ENCODE results near the gene ARHGDIG.

The ARHGDIG gene

GRCh38 chr16:268141-269053 lies 12.0 kb upstream of the ARHGDIG start:
- Mint-ChIP-seq H3K36me3 (ENCODE audit: low read depth) (peaks cover 28% of the 10 kb centered on the region), H3K9me3 (no peaks in the 10 kb centered on the region), H3K4me1 (ENCODE audit: low read depth) (no peaks in the 10 kb centered on the region), H3K27me3 (peaks cover 3% of the 10 kb centered on the region), H3K27ac (no peak overlapping the region), H3K4me3 (no peak overlapping the region)
- intact Hi-C loops (cut with micrococcal nuclease) = no loop called here

- H3K4me3 Mint-ChIP-seq = no peak overlapping the region
- no peak overlapping the region for H3K27ac Mint-ChIP-seq
- intact Hi-C loops (cut with micrococcal nuclease) = no loop called here
- H3K4me1 Mint-ChIP-seq (ENCODE audit: low read depth) = no peaks in the 10 kb centered on the region
- H3K27me3 Mint-ChIP-seq = peaks cover 9% of the 10 kb centered on the region
- H3K9me3 Mint-ChIP-seq = no peaks in the 10 kb centered on the region
- peaks cover 20% of the 10 kb centered on the region for H3K36me3 Mint-ChIP-seq (ENCODE audit: low read depth)
Measured at GRCh38 chr16:269061-269796, 11.2 kb upstream of the ARHGDIG start.

- intact Hi-C loops (cut with micrococcal nuclease) = no loop called here
- Mint-ChIP-seq H3K9me3 (no peaks in the 10 kb centered on the region), H3K4me1 (ENCODE audit: low read depth) (peaks cover 6% of the 10 kb centered on the region), H3K36me3 (ENCODE audit: low read depth) (peaks cover 6% of the 10 kb centered on the region), H3K4me3 (no peak overlapping the region), H3K27ac (no peak overlapping the region), H3K27me3 (peaks cover 21% of the 10 kb centered on the region)
Measured at GRCh38 chr16:270381-271255, 9.8 kb upstream of the ARHGDIG start.

- Mint-ChIP-seq H3K9me3 (no peaks in the 10 kb centered on the region), H3K27me3 (peaks cover 39% of the 10 kb centered on the region), H3K4me1 (ENCODE audit: low read depth) (peaks cover 6% of the 10 kb centered on the region), H3K27ac (no peak overlapping the region), H3K4me3 (no peak overlapping the region), H3K36me3 (ENCODE audit: low read depth) (no peaks in the 10 kb centered on the region)
- intact Hi-C loops (cut with micrococcal nuclease) = no loop called here
Measured at GRCh38 chr16:272633-273546, 7.5 kb upstream of the ARHGDIG start.

GRCh38 chr16:273547-274421 lies 6.6 kb upstream of the ARHGDIG start:
- H3K27me3 Mint-ChIP-seq = peaks cover 45% of the 10 kb centered on the region
- H3K27ac Mint-ChIP-seq = no peak overlapping the region
- no peaks in the 10 kb centered on the region for H3K36me3 Mint-ChIP-seq (ENCODE audit: low read depth)
- intact Hi-C loops (cut with micrococcal nuclease) = no loop called here
- H3K9me3 Mint-ChIP-seq = no peaks in the 10 kb centered on the region
- peaks cover 6% of the 10 kb centered on the region for H3K4me1 Mint-ChIP-seq (ENCODE audit: low read depth)
- H3K4me3 Mint-ChIP-seq = no peak overlapping the region

GRCh38 chr16:275041-275641 lies 5.2 kb upstream of the ARHGDIG start:
- Mint-ChIP-seq H3K4me1 (ENCODE audit: low read depth) (peaks cover 6% of the 10 kb centered on the region), H3K9me3 (no peaks in the 10 kb centered on the region), H3K27ac (no peak overlapping the region), H3K4me3 (peak overlapping the region; percentile 54), H3K27me3 (peaks cover 56% of the 10 kb centered on the region), H3K36me3 (ENCODE audit: low read depth) (no peaks in the 10 kb centered on the region)
- intact Hi-C loops (cut with micrococcal nuclease) = no loop called here

- Mint-ChIP-seq H3K27me3 (peaks cover 57% of the 10 kb centered on the region), H3K4me1 (ENCODE audit: low read depth) (peaks cover 6% of the 10 kb centered on the region), H3K4me3 (peak within 1 kb of the TSS; percentile 54), H3K9me3 (no peaks in the 10 kb centered on the region), H3K36me3 (ENCODE audit: low read depth) (no peaks in the 10 kb centered on the region), H3K27ac (no peak within 1 kb of the TSS)
- intact Hi-C loops (cut with micrococcal nuclease) = no loop called here
Measured at GRCh38 chr16:275786-276232, 4.6 kb upstream of the ARHGDIG start, which contains the start of gene RGS11. TSS of gene RGS11 (minus strand) at chr16:275944. CDS start at chr16:275911, 33 bp downstream.

GRCh38 chr16:276426-277077 lies 3.8 kb upstream of the ARHGDIG start:
- H3K9me3 Mint-ChIP-seq = no peaks in the 10 kb centered on the region
- H3K36me3 Mint-ChIP-seq (ENCODE audit: low read depth) = no peaks in the 10 kb centered on the region
- H3K4me3 Mint-ChIP-seq = peak overlapping the region; percentile 54
- H3K27me3 Mint-ChIP-seq = peaks cover 65% of the 10 kb centered on the region
- intact Hi-C loops (cut with micrococcal nuclease) = no loop called here
- no peak overlapping the region for H3K27ac Mint-ChIP-seq
- H3K4me1 Mint-ChIP-seq (ENCODE audit: low read depth) = peaks cover 6% of the 10 kb centered on the region

- Mint-ChIP-seq H3K27ac (no peak overlapping the region), H3K9me3 (no peaks in the 10 kb centered on the region), H3K4me1 (ENCODE audit: low read depth) (peaks cover 6% of the 10 kb centered on the region), H3K27me3 (peaks cover 75% of the 10 kb centered on the region), H3K36me3 (ENCODE audit: low read depth) (no peaks in the 10 kb centered on the region), H3K4me3 (no peak overlapping the region)
- intact Hi-C loops (cut with micrococcal nuclease) = no loop called here
Measured at GRCh38 chr16:278863-279366, 1.5 kb upstream of the ARHGDIG start.

GRCh38 chr16:279531-279930 lies 860 bp upstream of the ARHGDIG start:
- H3K27me3 Mint-ChIP-seq = peaks cover 69% of the 10 kb centered on the region
- peaks cover 6% of the 10 kb centered on the region for H3K4me1 Mint-ChIP-seq (ENCODE audit: low read depth)
- H3K36me3 Mint-ChIP-seq (ENCODE audit: low read depth) = no peaks in the 10 kb centered on the region
- H3K4me3 Mint-ChIP-seq = no peak overlapping the region
- no peaks in the 10 kb centered on the region for H3K9me3 Mint-ChIP-seq
- intact Hi-C loops (cut with micrococcal nuclease) = no loop called here
- no peak overlapping the region for H3K27ac Mint-ChIP-seq

GRCh38 chr16:280005-280460 lies 358 bp upstream of the ARHGDIG start:
- Mint-ChIP-seq H3K27me3 (peaks cover 64% of the 10 kb centered on the region), H3K4me1 (ENCODE audit: low read depth) (peaks cover 4% of the 10 kb centered on the region), H3K27ac (no peak overlapping the region), H3K9me3 (no peaks in the 10 kb centered on the region), H3K4me3 (no peak overlapping the region), H3K36me3 (ENCODE audit: low read depth) (peaks cover 3% of the 10 kb centered on the region)
- intact Hi-C loops (cut with micrococcal nuclease) = no loop called here
